Right lobe of liver (tissue), 4 donors: ENCODE measurements around the gene KIF5B.

Source experiments
- POLR2A ChIP-seq: fragments of 450-650 bp; IDR thresholded peaks from one replicate; pipeline ENCODE4 v1.6.1; 2017; ENCODE audit warnings: antibody characterized with exemption, mild to moderate bottlenecking
- TF ChIP-seq, protein P1 (sequence below), 4 donors: fragments of 200-600 bp in 3 of 4; fragments of 450-650 bp in 1 of 4; IDR thresholded peaks; one replicate each; pipeline versions ENCODE4 v1.5.1 to v1.8.0; 2016 to 2022; ENCODE audit warnings: antibody characterized with exemption in 4 of 4, mild to moderate bottlenecking in 2 of 4
- donor health status: DM: no; HTN: no; CAD: no.
- donor health status: DM: no; HTN: no; CAD: no.
- donor health status: DM: no; HTN: yes; CAD: no.

DNA sequence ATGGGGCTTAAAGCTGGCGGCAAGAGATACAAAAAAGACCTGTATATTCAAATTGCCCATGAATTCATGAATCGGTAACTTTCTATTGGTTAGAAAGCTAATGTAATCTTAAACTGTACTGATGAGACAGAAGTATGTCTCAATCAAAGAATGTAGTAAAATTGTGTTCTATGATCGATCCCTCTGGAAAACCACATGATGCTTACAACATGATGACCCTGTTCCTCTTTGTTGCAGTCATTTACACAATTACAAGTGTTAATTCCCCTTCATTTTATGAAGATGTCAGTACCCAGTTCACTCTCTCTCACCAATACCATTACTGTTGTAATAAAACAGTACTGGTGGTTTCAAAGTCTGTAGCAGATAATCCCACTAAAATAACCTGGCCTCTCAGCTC is 10.1 kb downstream of the KIF5B start:
- TF ChIP-seq, protein P1, sequence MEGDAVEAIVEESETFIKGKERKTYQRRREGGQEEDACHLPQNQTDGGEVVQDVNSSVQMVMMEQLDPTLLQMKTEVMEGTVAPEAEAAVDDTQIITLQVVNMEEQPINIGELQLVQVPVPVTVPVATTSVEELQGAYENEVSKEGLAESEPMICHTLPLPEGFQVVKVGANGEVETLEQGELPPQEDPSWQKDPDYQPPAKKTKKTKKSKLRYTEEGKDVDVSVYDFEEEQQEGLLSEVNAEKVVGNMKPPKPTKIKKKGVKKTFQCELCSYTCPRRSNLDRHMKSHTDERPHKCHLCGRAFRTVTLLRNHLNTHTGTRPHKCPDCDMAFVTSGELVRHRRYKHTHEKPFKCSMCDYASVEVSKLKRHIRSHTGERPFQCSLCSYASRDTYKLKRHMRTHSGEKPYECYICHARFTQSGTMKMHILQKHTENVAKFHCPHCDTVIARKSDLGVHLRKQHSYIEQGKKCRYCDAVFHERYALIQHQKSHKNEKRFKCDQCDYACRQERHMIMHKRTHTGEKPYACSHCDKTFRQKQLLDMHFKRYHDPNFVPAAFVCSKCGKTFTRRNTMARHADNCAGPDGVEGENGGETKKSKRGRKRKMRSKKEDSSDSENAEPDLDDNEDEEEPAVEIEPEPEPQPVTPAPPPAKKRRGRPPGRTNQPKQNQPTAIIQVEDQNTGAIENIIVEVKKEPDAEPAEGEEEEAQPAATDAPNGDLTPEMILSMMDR (IDR thresholded peaks at IDR 0.05), result no peak
- no peak for TF ChIP-seq POLR2A
